ENCODE data around the gene ARPC5L. TPM values are rescaled to one million over a fixed set of nuclear protein-coding genes. Genes with fewer than 3 reads are reported as not detected.

The ARPC5L gene
- total and polyA plus RNA-seq, 2 of the 13 experiments (the other 11 are each of a cell fraction or from before 2014, with no cell fraction given), result 29.9 to 33.8 TPM

DNA sequence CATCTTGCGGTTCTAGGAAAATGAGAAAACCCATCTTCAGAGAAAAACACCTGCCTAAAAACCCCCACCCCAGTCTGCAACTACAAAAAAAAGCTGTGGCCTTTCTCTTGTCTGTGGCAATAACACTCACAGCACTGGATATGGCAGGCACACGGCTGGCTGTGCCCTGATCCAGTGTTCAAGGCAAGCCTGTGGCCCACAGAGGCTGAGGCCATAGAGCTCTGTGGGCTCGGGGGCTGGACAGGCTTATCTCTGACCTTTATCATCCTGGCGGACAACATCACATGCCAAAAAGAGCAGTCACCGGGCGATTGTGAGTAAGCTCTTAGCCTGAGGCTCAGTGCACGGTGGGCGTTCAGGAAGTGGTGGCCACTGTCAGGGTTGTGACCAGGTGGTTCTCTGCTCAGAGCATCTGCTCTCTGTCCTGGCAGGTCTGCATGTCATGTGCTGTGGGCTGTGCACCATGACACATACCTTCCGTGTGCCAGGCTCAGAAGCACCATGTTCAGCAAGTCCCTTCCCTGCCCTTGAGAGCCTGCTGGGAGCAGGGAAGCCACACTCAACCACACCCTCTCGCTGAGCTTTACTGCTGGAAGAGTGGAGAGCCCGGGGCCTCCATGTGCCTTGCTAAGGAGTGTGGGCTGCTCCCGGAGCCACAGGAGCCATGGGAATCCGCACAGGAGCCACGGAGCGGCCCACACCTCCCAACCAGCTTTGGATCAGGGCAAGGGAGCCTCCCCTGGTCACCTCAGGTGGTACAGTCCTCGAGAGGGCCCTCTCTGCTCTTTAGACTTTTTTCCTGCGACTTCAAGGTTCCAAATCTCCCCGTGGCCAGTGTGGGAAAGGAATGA, 43.3 kb upstream of the ARPC5L start (continued):
- TF ChIP-seq ZNF652 (CRISPR knock-in tag; IDR thresholded peaks at IDR 0.05; ENCODE audit: borderline replicate concordance, low read depth), result no peak
- no peak for TF ChIP-seq HNRNPK (IDR thresholded peaks at IDR 0.05; ENCODE audit: low read depth, low read length, poor library complexity, severe bottlenecking)
- TF ChIP-seq ZNF777 (CRISPR knock-in tag; IDR thresholded peaks at IDR 0.05), result 0 out of 2 replicates have a peak, but pooled peaks have one; percentile 34
- TF ChIP-seq DR1 (CRISPR knock-in tag; IDR thresholded peaks at IDR 0.05), result no peak
- TF ChIP-seq SIX4 (CRISPR knock-in tag; IDR thresholded peaks at IDR 0.05), result peak; percentile 54; the same call in 1 of the 2 replicates
- 0 out of 2 replicates have a peak, but pooled peaks have one; percentile 11 for TF ChIP-seq MIER2 (CRISPR knock-in tag; IDR thresholded peaks at IDR 0.05)
- TF ChIP-seq RFXANK (CRISPR knock-in tag; IDR thresholded peaks at IDR 0.05), result no peak
- TF ChIP-seq, protein P1, sequence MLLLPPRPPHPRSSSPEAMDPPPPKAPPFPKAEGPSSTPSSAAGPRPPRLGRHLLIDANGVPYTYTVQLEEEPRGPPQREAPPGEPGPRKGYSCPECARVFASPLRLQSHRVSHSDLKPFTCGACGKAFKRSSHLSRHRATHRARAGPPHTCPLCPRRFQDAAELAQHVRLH (CRISPR knock-in tag; IDR thresholded peaks at IDR 0.05; ENCODE audit: borderline replicate concordance, low read depth), result 0 out of 2 replicates have a peak, but pooled peaks have one; percentile 35
- TF ChIP-seq RCOR2 (CRISPR knock-in tag; IDR thresholded peaks at IDR 0.05), result peak; percentile 20; the same call in 1 of the 2 replicates
- TF ChIP-seq ARHGAP35 (CRISPR knock-in tag; IDR thresholded peaks at IDR 0.05; ENCODE audit: borderline replicate concordance), result peak; percentile 55; the same call in 1 of the 2 replicates
- TF ChIP-seq, protein P2, sequence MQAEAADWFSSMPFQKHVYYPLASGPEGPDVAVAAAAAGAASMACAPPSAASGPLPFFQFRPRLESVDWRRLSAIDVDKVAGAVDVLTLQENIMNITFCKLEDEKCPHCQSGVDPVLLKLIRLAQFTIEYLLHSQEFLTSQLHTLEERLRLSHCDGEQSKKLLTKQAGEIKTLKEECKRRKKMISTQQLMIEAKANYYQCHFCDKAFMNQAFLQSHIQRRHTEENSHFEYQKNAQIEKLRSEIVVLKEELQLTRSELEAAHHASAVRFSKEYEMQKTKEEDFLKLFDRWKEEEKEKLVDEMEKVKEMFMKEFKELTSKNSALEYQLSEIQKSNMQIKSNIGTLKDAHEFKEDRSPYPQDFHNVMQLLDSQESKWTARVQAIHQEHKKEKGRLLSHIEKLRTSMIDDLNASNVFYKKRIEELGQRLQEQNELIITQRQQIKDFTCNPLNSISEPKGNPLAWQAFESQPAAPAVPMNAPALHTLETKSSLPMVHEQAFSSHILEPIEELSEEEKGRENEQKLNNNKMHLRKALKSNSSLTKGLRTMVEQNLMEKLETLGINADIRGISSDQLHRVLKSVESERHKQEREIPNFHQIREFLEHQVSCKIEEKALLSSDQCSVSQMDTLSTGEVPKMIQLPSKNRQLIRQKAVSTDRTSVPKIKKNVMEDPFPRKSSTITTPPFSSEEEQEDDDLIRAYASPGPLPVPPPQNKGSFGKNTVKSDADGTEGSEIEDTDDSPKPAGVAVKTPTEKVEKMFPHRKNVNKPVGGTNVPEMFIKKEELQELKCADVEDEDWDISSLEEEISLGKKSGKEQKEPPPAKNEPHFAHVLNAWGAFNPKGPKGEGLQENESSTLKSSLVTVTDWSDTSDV (CRISPR knock-in tag; IDR thresholded peaks at IDR 0.05), result no peak
- TF ChIP-seq, protein P3, sequence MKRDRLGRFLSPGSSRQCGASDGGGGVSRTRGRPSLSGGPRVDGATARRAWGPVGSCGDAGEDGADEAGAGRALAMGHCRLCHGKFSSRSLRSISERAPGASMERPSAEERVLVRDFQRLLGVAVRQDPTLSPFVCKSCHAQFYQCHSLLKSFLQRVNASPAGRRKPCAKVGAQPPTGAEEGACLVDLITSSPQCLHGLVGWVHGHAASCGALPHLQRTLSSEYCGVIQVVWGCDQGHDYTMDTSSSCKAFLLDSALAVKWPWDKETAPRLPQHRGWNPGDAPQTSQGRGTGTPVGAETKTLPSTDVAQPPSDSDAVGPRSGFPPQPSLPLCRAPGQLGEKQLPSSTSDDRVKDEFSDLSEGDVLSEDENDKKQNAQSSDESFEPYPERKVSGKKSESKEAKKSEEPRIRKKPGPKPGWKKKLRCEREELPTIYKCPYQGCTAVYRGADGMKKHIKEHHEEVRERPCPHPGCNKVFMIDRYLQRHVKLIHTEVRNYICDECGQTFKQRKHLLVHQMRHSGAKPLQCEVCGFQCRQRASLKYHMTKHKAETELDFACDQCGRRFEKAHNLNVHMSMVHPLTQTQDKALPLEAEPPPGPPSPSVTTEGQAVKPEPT (CRISPR knock-in tag; IDR thresholded peaks at IDR 0.05; ENCODE audit: low read depth), result no peak
- TF ChIP-seq ZNF713 (CRISPR knock-in tag; IDR thresholded peaks at IDR 0.05), result no peak
- TF ChIP-seq ZNF768 (CRISPR knock-in tag; IDR thresholded peaks at IDR 0.05), result peak; percentile 49; the same call in 1 of the 2 replicates
- peak; percentile 19; the same call in 1 of the 2 replicates for TF ChIP-seq RXRB (CRISPR knock-in tag; IDR thresholded peaks at IDR 0.05; ENCODE audit: borderline replicate concordance)
- TF ChIP-seq, protein P4, sequence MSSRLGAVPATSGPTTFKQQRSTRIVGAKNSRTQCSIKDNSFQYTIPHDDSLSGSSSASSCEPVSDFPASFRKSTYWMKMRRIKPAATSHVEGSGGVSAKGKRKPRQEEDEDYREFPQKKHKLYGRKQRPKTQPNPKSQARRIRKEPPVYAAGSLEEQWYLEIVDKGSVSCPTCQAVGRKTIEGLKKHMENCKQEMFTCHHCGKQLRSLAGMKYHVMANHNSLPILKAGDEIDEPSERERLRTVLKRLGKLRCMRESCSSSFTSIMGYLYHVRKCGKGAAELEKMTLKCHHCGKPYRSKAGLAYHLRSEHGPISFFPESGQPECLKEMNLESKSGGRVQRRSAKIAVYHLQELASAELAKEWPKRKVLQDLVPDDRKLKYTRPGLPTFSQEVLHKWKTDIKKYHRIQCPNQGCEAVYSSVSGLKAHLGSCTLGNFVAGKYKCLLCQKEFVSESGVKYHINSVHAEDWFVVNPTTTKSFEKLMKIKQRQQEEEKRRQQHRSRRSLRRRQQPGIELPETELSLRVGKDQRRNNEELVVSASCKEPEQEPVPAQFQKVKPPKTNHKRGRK (CRISPR knock-in tag; IDR thresholded peaks at IDR 0.05), result 0 out of 2 replicates have a peak, but pooled peaks have one; percentile 43
- TF ChIP-seq ZNF143 (CRISPR knock-in tag; IDR thresholded peaks at IDR 0.05), result peak; percentile 60; the same call in 1 of the 2 replicates
- TF ChIP-seq ZFP37 (CRISPR knock-in tag; IDR thresholded peaks at IDR 0.05; ENCODE audit: borderline replicate concordance), result 0 out of 2 replicates have a peak, but pooled peaks have one; percentile 27
- no peak for TF ChIP-seq NAIF1 (CRISPR knock-in tag; IDR thresholded peaks at IDR 0.05; ENCODE audit: borderline replicate concordance)
- TF ChIP-seq KAT8 (CRISPR knock-in tag; IDR thresholded peaks at IDR 0.05), result peak; percentile 0; the same call in 1 of the 2 replicates
- TF ChIP-seq MED13 (CRISPR knock-in tag; IDR thresholded peaks at IDR 0.05), result no peak
- TF ChIP-seq SAP130 (CRISPR knock-in tag; IDR thresholded peaks at IDR 0.05; ENCODE audit: low read depth), result peak; percentile 80
- no peak for TF ChIP-seq ZNF577 (CRISPR knock-in tag; IDR thresholded peaks at IDR 0.05; ENCODE audit: borderline replicate concordance, low read depth)
- peak; percentile 43; the same call in 1 of the 2 replicates for TF ChIP-seq SP4 (CRISPR knock-in tag; IDR thresholded peaks at IDR 0.05)
